Esophagus muscularis mucosa (tissue), 4 donors: ENCODE results near the gene PKP4. TPM values are rescaled to one million over a fixed set of nuclear protein-coding genes. Genes with fewer than 3 reads are reported as not detected.

ENCODE experiments used
- DNase-seq: peaks from one replicate; pipeline ENCODE4 v3.0.0-alpha.2; 2017; ENCODE audit errors: extremely low spot score
- H3K27ac ChIP-seq, 4 donors: fragments of 200-600 bp; sonication (generic); replicated peaks in 1 of 4; 1 replicate in 3 of 4; 2 replicates in 1 of 4; pipeline ENCODE4 v1.5.1; 2016 to 2019; ENCODE audit warnings: mild to moderate bottlenecking in 1 of 4
- H3K27me3 ChIP-seq, 4 donors: fragments of 200-600 bp; sonication (generic); one replicate each; pipeline versions ENCODE4 v1.5.1 to v1.6.0; 2016 to 2019
- H3K36me3 ChIP-seq, 4 donors: fragments of 200-600 bp; sonication (generic); one replicate each; pipeline ENCODE4 v1.5.1; 2016 to 2019
- H3K4me1 ChIP-seq, 4 donors: fragments of 200-600 bp; sonication (generic); one replicate each; pipeline ENCODE4 v1.5.1; 2016 to 2019
- H3K4me3 ChIP-seq, 4 donors: fragments of 200-600 bp; sonication (generic); 1 replicate in 2 of 4; 2 replicates in 2 of 4; pipeline ENCODE4 v1.5.1; 2016 to 2019; ENCODE audit warnings: mild to moderate bottlenecking in 4 of 4, moderate library complexity in 1 of 4
- H3K9me3 ChIP-seq, 4 donors: fragments of 200-600 bp; sonication (generic); 1 replicate in 3 of 4; 2 replicates in 1 of 4; pipeline ENCODE4 v1.5.1; 2016 to 2019
- CTCF ChIP-seq, 3 experiments: fragments of 200-600 bp in 2 of 3; fragments of 450-650 bp in 1 of 3; sonication (generic) in 2 of 3; IDR thresholded peaks; one replicate each; pipeline ENCODE4 v1.5.1; 2017 to 2019; ENCODE audit warnings: antibody characterized with exemption in 3 of 3, mild to moderate bottlenecking in 2 of 3, moderate library complexity in 1 of 3
- EP300 ChIP-seq: sonication (generic); formaldehyde crosslinking; IDR thresholded peaks from one replicate; pipeline ENCODE4 v1.6.1; 2017; ENCODE audit warnings: antibody characterized with exemption
- POLR2A ChIP-seq: fragments of 450-650 bp; IDR thresholded peaks from one replicate; pipeline ENCODE4 v1.6.1; 2017; ENCODE audit warnings: antibody characterized with exemption, moderate library complexity, mild to moderate bottlenecking, low read depth
- POLR2AphosphoS5 ChIP-seq, 2 donors: sonication (generic); formaldehyde crosslinking; IDR thresholded peaks; one replicate each; pipeline ENCODE4 v1.6.1; 2017; ENCODE audit warnings: antibody characterized with exemption in 2 of 2
- WGBS: methylation state at CpG from one replicate; pipeline ENCODE4 v1.1.5; 2018; 5-methylcytosine and 5-hydroxymethylcytosine counted together
- intact Hi-C: fragments of 100-400 bp; cut with DNase I; formaldehyde crosslinking; loops from one replicate; pipeline ENCODE4 v1.15.1; 2023
- small RNA-seq, 3 donors: library from RNA; depleted of rRNA; stranded (forward); fragments of <200 nt; gene quantifications; one replicate each; pipeline ENCODE3, GENCODE V24; 2016
- total RNA-seq, 4 donors: library from RNA; depleted of rRNA; stranded (reverse); fragments of >200 nt; gene quantifications; one replicate each; pipeline versions ENCODE4 v1.1.0 to v1.2.1, GENCODE V29; 2016

Gene PKP4
- total RNA-seq, 4 donors from 2014 or later, result 79.7 to 131 (median 93.0) TPM

DNA sequence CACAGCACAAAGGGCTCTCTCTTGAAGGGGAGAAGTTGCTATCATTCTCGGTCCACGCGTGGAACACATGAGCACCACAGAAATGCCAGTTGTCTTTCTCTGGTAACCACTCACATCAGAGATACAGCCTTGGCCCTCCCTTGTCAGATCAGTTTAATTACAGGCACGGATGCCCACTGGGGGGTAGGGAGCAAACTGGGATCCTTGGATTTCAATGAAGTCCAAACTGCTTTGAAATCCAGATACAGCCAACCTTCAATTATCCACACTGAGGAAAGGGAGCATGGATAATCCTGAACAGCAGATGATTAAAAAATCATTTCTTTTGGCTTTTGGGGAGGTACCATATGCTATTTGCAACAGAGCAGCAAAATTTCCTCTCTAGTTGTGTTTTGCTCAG lies 274.6 kb downstream of the PKP4 start:
- Histone ChIP-seq H3K9me3 (no peaks in the 10 kb centered on the region), H3K27me3 (peaks cover 0 to 9% (median 0%) of the 10 kb centered on the region in 4 donors), H3K4me1 (peaks cover 0 to 4% (median 0%) of the 10 kb centered on the region in 4 donors), H3K36me3 (no peaks in the 10 kb centered on the region), H3K27ac (no peak overlapping the region), H3K4me3 (no peak overlapping the region)
- TF ChIP-seq POLR2AphosphoS5 (IDR thresholded peaks at IDR 0.05) (no peak), CTCF (IDR thresholded peaks at IDR 0.05) (no peak), EP300 (no peak), POLR2A (no peak)
- WGBS, result 85% methylated on average over 4 of the region's 4 CpGs
- no peak for DNase-seq
- intact Hi-C loops, result no loop called here

Small RNA genes within 50 kb of the gene (small RNA-seq; reads per million reads assigned to genes)
- gene AC005042.3 (0 reads per million in 3 donors), gene RN7SL393P (0 reads per million in 3 donors)

Other genes with a start within 250 kb of the PKP4 start
- gene CCDC148, start 199 bp upstream of the PKP4 start, total RNA-seq, result 1 to 10 TPM; 2.1 to 3.7 (median 2.9) TPM